Type B pancreatic cell (in vitro differentiated cells): Measurements from ENCODE around the gene STOML3. TPM values are rescaled to one million over a fixed set of nuclear protein-coding genes. Genes with fewer than 3 reads are reported as not detected.
A peak's percentile ranks its signal among the peaks of the same experiment; 100 is the strongest.
"Not testable (repeated sequence)": the region's sequence is repeated elsewhere in the genome, so short reads cannot be mapped to it uniquely, and the experiment has no call there.

Experiments
- DNase-seq: peaks from one replicate; pipeline ENCODE4 v3.0.0; 2021; ENCODE audit warnings: mixed read lengths; ENCODE audit not compliant: unreplicated experiment; ENCODE audit errors: extremely low spot score
- H3K27ac Mint-ChIP-seq: 2 replicates; pipeline ENCODE4 v1.8.0; 2021; ENCODE audit warnings: mild to moderate bottlenecking, mixed read lengths
- H3K27me3 Mint-ChIP-seq: 2 replicates; pipeline ENCODE4 v1.8.0; 2021; ENCODE audit warnings: mixed read lengths
- H3K36me3 Mint-ChIP-seq: 2 replicates; pipeline ENCODE4 v1.8.0; 2021; ENCODE audit warnings: mixed read lengths
- H3K4me1 Mint-ChIP-seq: one replicate; pipeline ENCODE4 v1.8.0; 2021; ENCODE audit warnings: mixed read lengths; ENCODE audit not compliant: unreplicated experiment
- H3K4me3 Mint-ChIP-seq: 2 replicates; pipeline ENCODE4 v1.8.0; 2021; ENCODE audit warnings: mild to moderate bottlenecking, mixed read lengths
- H3K9me3 Mint-ChIP-seq: 2 replicates; pipeline ENCODE4 v1.8.0; 2021; ENCODE audit warnings: mixed read lengths
- total RNA-seq: library from RNA; stranded (reverse); gene quantifications from 2 replicates; pipeline ENCODE4 v1.2.1, GENCODE V29; 2021; ENCODE audit warnings: low replicate concordance
- TF ChIP-seq, protein P1 (sequence below): fragments of 200-600 bp; sonication (generic); conservative IDR thresholded peaks from 2 replicates; pipeline ENCODE4 v1.5.0; 2021; ENCODE audit warnings: antibody characterized with exemption, mild to moderate bottlenecking

Gene STOML3
- total RNA-seq, 1 donor from 2014 or later, result 0.56 TPM

GRCh38 chr13:39013462-39013861 lies 22.8 kb upstream of the STOML3 start:
- H3K27ac Mint-ChIP-seq, result no peak overlapping the region
- no peak overlapping the region for H3K4me3 Mint-ChIP-seq
- no peaks in the 10 kb centered on the region for H3K4me1 Mint-ChIP-seq
- no peaks in the 10 kb centered on the region for H3K9me3 Mint-ChIP-seq
- TF ChIP-seq, protein P1, sequence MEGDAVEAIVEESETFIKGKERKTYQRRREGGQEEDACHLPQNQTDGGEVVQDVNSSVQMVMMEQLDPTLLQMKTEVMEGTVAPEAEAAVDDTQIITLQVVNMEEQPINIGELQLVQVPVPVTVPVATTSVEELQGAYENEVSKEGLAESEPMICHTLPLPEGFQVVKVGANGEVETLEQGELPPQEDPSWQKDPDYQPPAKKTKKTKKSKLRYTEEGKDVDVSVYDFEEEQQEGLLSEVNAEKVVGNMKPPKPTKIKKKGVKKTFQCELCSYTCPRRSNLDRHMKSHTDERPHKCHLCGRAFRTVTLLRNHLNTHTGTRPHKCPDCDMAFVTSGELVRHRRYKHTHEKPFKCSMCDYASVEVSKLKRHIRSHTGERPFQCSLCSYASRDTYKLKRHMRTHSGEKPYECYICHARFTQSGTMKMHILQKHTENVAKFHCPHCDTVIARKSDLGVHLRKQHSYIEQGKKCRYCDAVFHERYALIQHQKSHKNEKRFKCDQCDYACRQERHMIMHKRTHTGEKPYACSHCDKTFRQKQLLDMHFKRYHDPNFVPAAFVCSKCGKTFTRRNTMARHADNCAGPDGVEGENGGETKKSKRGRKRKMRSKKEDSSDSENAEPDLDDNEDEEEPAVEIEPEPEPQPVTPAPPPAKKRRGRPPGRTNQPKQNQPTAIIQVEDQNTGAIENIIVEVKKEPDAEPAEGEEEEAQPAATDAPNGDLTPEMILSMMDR, result no peak
- DNase-seq, result no peak
- no peaks in the 10 kb centered on the region for H3K27me3 Mint-ChIP-seq
- peaks cover 40% of the 10 kb centered on the region for H3K36me3 Mint-ChIP-seq

- no peak for DNase-seq
- Mint-ChIP-seq H3K27me3 (no peaks in the 10 kb centered on the region), H3K9me3 (no peaks in the 10 kb centered on the region), H3K27ac (no peak overlapping the region), H3K4me3 (no peak overlapping the region), H3K4me1 (no peaks in the 10 kb centered on the region), H3K36me3 (peaks cover 45% of the 10 kb centered on the region)
- TF ChIP-seq, protein P1, result peak; percentile 33
Measured at GRCh38 chr13:39012608-39013007, 22.0 kb upstream of the STOML3 start.

- Mint-ChIP-seq H3K36me3 (peaks cover 17% of the 10 kb centered on the region), H3K4me3 (peak overlapping the region; percentile 62)
- not testable (repeated sequence) for H3K9me3 Mint-ChIP-seq, DNase-seq, H3K4me1 Mint-ChIP-seq, H3K27ac Mint-ChIP-seq, H3K27me3 Mint-ChIP-seq
Measured at GRCh38 chr13:39006371-39007111, 15.9 kb upstream of the STOML3 start.

- no peaks in the 10 kb centered on the region for H3K36me3 Mint-ChIP-seq
- H3K4me1 Mint-ChIP-seq, result peaks cover 3% of the 10 kb centered on the region
- H3K27ac Mint-ChIP-seq, result no peak overlapping the region
Measured at GRCh38 chr13:38998739-38999138, 8.1 kb upstream of the STOML3 start.

GRCh38 chr13:38993381-38993780 lies 2.8 kb upstream of the STOML3 start:
- DNase-seq, result no peak
- Mint-ChIP-seq H3K4me1 (peaks cover 14% of the 10 kb centered on the region), H3K4me3 (no peak overlapping the region), H3K9me3 (no peaks in the 10 kb centered on the region), H3K36me3 (no peaks in the 10 kb centered on the region), H3K27ac (no peak overlapping the region), H3K27me3 (no peaks in the 10 kb centered on the region)
- TF ChIP-seq, protein P1, result no peak

More at GRCh38 chr13:38998739-38999138, 8.1 kb upstream of the STOML3 start:
- Mint-ChIP-seq H3K27me3 (no peaks in the 10 kb centered on the region), H3K9me3 (no peaks in the 10 kb centered on the region), H3K4me3 (no peak overlapping the region)
- TF ChIP-seq, protein P1, result no peak
- no peak for DNase-seq

DNA sequence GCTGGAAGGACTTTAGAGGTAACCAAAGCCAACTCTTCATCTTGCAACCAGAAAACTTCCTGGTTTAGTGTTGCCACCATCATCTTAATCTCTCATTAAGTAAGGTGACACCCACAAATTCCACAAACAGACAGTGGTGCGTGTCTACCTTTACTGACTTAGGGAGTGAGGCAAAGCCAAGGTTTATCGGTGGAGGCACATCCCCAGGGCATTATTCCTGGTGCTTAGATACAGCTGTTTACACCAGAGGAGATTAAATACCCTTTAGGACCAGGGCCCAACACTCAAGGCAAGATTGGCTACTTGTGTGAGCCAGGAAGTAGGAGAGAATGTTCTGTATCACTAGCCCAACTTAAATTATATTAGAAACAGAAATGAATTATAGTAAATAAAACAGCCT lies 9.5 kb downstream of the STOML3 start:
- Mint-ChIP-seq H3K27ac (no peak overlapping the region), H3K36me3 (peaks cover 3% of the 10 kb centered on the region), H3K9me3 (peaks cover 17% of the 10 kb centered on the region), H3K27me3 (no peaks in the 10 kb centered on the region), H3K4me1 (peaks cover 15% of the 10 kb centered on the region), H3K4me3 (no peak overlapping the region)
- no peak for DNase-seq
- TF ChIP-seq, protein P1, result no peak
